ENCODE results near the gene DIABLO.
"Not testable (repeated sequence)": the region's sequence is repeated elsewhere in the genome, so short reads cannot be mapped to it uniquely, and the experiment has no call there.

Gene DIABLO

GRCh38 chr12:122189626-122190475 is 36.0 kb downstream of the DIABLO start:
- no peak for DNase-seq (ENCODE audit: low read depth, low spot score)

GRCh38 chr12:122187466-122187865 is 38.4 kb downstream of the DIABLO start:
- no peak for DNase-seq (ENCODE audit: low read depth, low spot score)

GRCh38 chr12:122185494-122186082 is 40.3 kb downstream of the DIABLO start:
- no peak for DNase-seq (ENCODE audit: low read depth, low spot score)

GRCh38 chr12:122185079-122185478 is 40.8 kb downstream of the DIABLO start:
- no peak for DNase-seq (ENCODE audit: low read depth, low spot score)

GRCh38 chr12:122184517-122184916 is 41.3 kb downstream of the DIABLO start:
- DNase-seq (ENCODE audit: low read depth, low spot score), result no peak

- no peak for DNase-seq (ENCODE audit: low read depth, low spot score)
Measured at GRCh38 chr12:122183588-122183940, 42.3 kb downstream of the DIABLO start.

- DNase-seq (ENCODE audit: low read depth, low spot score), result no peak
Measured at GRCh38 chr12:122182887-122183587, 42.8 kb downstream of the DIABLO start, which contains the start of gene LRRC43. Gene LRRC43, plus strand, starts transcription at chr12:122183123. Its CDS starts 22 bp downstream, at chr12:122183145.

- DNase-seq (ENCODE audit: low read depth, low spot score), result not testable (repeated sequence)
Measured at GRCh38 chr12:122176473-122176872, 49.4 kb downstream of the DIABLO start.

GRCh38 chr12:122174155-122174845 is 51.6 kb downstream of the DIABLO start, which contains the start of gene IL31:
Gene IL31, minus strand, starts transcription at chr12:122174221. Its CDS starts 49 bp downstream, at chr12:122174172.
- no peak for DNase-seq (ENCODE audit: low read depth, low spot score)

- no peak for DNase-seq (ENCODE audit: low read depth, low spot score)
Measured at GRCh38 chr12:122172262-122172939, 53.5 kb downstream of the DIABLO start.

GRCh38 chr12:122171399-122171798 is 54.5 kb downstream of the DIABLO start:
- DNase-seq (ENCODE audit: low read depth, low spot score), result no peak

- no peak for DNase-seq (ENCODE audit: low read depth, low spot score)
Measured at GRCh38 chr12:122168492-122168891, 57.4 kb downstream of the DIABLO start.

GRCh38 chr12:122167356-122167925 is 58.4 kb downstream of the DIABLO start:
- no peak for DNase-seq (ENCODE audit: low read depth, low spot score)

- DNase-seq (ENCODE audit: low read depth, low spot score), result no peak
Measured at GRCh38 chr12:122166422-122167349, 59.2 kb downstream of the DIABLO start.

- DNase-seq (ENCODE audit: low read depth, low spot score), result no peak
Measured at GRCh38 chr12:122162976-122163375, 62.9 kb downstream of the DIABLO start.

- no peak for DNase-seq (ENCODE audit: low read depth, low spot score)
Measured at GRCh38 chr12:122161682-122162081, 64.2 kb downstream of the DIABLO start.

GRCh38 chr12:122160761-122161160 is 65.1 kb downstream of the DIABLO start:
- no peak for DNase-seq (ENCODE audit: low read depth, low spot score)

GRCh38 chr12:122159882-122160281 is 66.0 kb downstream of the DIABLO start:
- no peak for DNase-seq (ENCODE audit: low read depth, low spot score)

GRCh38 chr12:122158700-122159285 is 67.1 kb downstream of the DIABLO start:
- DNase-seq (ENCODE audit: low read depth, low spot score), result no peak

All from activated CD4-positive, CD25-positive, alpha-beta regulatory T cell treated with anti-CD3 and anti-CD28 coated beads, Interleukin-2, amount 50 U/mL, for 16 hours (primary cell).